ENCODE results near the gene PHACTR3. TPM values are rescaled to one million over a fixed set of nuclear protein-coding genes. Genes with fewer than 3 reads are reported as not detected.

PHACTR3 gene
- total RNA-seq, 1 experiment from 2014 or later: not detected

DNA sequence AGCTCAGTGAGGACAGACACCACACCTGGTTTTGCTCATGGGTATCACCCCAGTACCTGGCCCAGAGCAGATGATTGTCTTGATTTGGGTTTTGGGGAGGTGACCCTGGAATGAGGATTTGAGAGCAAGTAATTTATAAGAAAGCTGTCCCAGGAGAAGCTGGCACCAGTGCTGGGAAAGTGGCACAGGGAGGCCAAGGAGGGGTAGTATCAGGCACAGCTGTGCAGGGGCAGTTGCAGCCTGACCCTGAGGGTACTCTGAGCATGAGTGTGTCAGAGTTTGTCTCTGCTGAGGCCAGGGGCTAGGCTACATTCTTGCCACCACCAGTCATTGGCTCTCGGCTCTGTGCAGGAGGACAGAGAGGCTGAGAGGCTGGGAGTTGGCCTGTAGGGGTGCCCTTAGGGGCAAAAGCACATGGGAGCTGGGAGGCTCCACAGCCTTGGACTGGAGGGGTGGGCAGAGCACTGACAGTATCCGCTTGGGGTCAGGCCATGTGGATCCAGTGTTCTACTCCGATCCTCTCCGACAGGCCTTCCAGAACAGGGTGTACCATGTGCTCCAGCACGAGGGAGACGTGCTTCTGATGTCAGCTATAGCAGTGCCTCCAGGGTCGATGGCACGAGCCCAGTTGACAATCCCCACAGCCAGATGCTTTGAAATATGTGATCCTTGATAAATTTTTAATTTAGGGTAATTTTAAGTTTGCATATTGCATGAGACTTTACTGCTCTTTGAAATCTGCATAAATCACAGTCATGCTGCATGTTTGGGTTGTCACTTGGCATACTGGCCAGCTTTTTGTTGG is 121.3 kb downstream of the PHACTR3 start:
- H3K36me3 ChIP-seq (ENCODE audit: control insufficient read depth in 1 of 2, insufficient read depth in 2 of 2, low read length in 2 of 2): no peaks in the 10 kb centered on the region
- H4K20me1 ChIP-seq (ENCODE audit: insufficient read depth): no peaks in the 10 kb centered on the region
- no peak overlapping the region for H3K9ac ChIP-seq (ENCODE audit: low read length)
- no peak for TF ChIP-seq JUND (IDR thresholded peaks at IDR 0.05)
- TF ChIP-seq, protein P1, sequence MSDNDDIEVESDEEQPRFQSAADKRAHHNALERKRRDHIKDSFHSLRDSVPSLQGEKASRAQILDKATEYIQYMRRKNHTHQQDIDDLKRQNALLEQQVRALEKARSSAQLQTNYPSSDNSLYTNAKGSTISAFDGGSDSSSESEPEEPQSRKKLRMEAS (IDR thresholded peaks at IDR 0.05): no peak
- no peaks in the 10 kb centered on the region for H3K9me2 ChIP-seq (ENCODE audit: insufficient read depth)
- H3K4me2 ChIP-seq (ENCODE audit: low read length): no peak overlapping the region
- ATAC-seq (no peak), DNase-seq (ENCODE audit: low read depth, low spot score) (no peak)
- CTCF ChIA-PET: no interaction called here
- RAD21 ChIA-PET (ENCODE audit: low non-redundant PET in 1 of 2, low total read pairs in 2 of 2, uncharacterized antibody in 2 of 2, unreplicated experiment in 2 of 2): no interaction called here
- no peak overlapping the region for H3K27ac ChIP-seq (ENCODE audit: low read depth, low read length)
- H3K79me2 ChIP-seq (ENCODE audit: insufficient read depth, low read length): no peaks in the 10 kb centered on the region
- no peaks in the 10 kb centered on the region for H3K4me1 ChIP-seq (ENCODE audit: control insufficient read depth in 1 of 2, insufficient read depth in 2 of 2, low read length in 2 of 2)
- H3K4me3 ChIP-seq (replicated peaks in 1 of 2; ENCODE audit: low read depth in 1 of 2, low read length in 2 of 2): no peak overlapping the region
- no TSS peak for BruUV-seq (replicated peaks)
- POLR2A ChIA-PET: no interaction called here
- H3K27me3 ChIP-seq (ENCODE audit: insufficient read depth, low read length): 0 out of 2 replicates have a peak, but pooled peaks cover 6% of the 10 kb centered on the region
- intact Hi-C loops (cut with micrococcal nuclease): no loop called here
- H2AFZ ChIP-seq (ENCODE audit: low read depth, low read length, poor library complexity, severe bottlenecking): no peak overlapping the region
- no peaks in the 10 kb centered on the region for H3K9me3 ChIP-seq (ENCODE audit: control insufficient read depth in 1 of 2, insufficient read depth in 1 of 2, low read depth in 1 of 2, low read length in 2 of 2)

DNA sequence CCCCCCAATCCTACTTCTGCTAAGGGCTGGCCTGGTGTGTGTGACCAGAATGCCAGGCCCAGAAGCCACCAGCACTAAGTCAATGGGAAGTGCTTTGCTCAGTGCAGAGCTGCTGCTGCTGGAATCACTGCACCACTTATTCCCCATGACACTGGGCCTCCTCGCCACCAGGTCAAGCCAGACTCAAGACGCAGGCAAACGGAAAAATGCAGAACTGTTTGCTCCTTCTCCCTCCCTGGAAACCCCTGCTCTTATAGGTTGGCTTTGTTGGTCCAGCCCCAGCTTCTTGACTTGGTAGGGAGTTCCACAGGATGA is 121.9 kb downstream of the PHACTR3 start:
- ATAC-seq (no peak), DNase-seq (ENCODE audit: low read depth, low spot score) (no peak)
- no peak overlapping the region for H3K4me3 ChIP-seq (replicated peaks in 1 of 2; ENCODE audit: low read depth in 1 of 2, low read length in 2 of 2)
- intact Hi-C loops (cut with micrococcal nuclease): no loop called here
- TF ChIP-seq FOSL1 (IDR thresholded peaks at IDR 0.05; ENCODE audit: low read depth) (no peak), EGR1 (IDR thresholded peaks at IDR 0.05; ENCODE audit: low read depth) (no peak), ELF1 (IDR thresholded peaks at IDR 0.05; ENCODE audit: borderline replicate concordance, low read depth) (no peak), ZNF274 (IDR thresholded peaks at IDR 0.05; ENCODE audit: low read depth, low read length) (no peak), SP1 (IDR thresholded peaks at IDR 0.05; ENCODE audit: low read depth) (no peak), CEBPB (IDR thresholded peaks at IDR 0.05; ENCODE audit: low read depth) (no peak), SIN3A (IDR thresholded peaks at IDR 0.05; ENCODE audit: low read depth) (no peak), TCF7L2 (IDR thresholded peaks at IDR 0.05; ENCODE audit: borderline replicate concordance, extremely low read depth, insufficient read depth, insufficient read length) (no peak), POLR2A (IDR thresholded peaks at IDR 0.05; ENCODE audit: borderline replicate concordance, extremely low read depth, insufficient read depth, insufficient read length) (no peak)
- TF ChIP-seq, protein P2, sequence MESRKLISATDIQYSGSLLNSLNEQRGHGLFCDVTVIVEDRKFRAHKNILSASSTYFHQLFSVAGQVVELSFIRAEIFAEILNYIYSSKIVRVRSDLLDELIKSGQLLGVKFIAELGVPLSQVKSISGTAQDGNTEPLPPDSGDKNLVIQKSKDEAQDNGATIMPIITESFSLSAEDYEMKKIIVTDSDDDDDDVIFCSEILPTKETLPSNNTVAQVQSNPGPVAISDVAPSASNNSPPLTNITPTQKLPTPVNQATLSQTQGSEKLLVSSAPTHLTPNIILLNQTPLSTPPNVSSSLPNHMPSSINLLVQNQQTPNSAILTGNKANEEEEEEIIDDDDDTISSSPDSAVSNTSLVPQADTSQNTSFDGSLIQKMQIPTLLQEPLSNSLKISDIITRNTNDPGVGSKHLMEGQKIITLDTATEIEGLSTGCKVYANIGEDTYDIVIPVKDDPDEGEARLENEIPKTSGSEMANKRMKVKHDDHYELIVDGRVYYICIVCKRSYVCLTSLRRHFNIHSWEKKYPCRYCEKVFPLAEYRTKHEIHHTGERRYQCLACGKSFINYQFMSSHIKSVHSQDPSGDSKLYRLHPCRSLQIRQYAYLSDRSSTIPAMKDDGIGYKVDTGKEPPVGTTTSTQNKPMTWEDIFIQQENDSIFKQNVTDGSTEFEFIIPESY (IDR thresholded peaks at IDR 0.05; ENCODE audit: extremely low read depth, insufficient replicate concordance, low read length): no peak
- TF ChIP-seq, protein P3, sequence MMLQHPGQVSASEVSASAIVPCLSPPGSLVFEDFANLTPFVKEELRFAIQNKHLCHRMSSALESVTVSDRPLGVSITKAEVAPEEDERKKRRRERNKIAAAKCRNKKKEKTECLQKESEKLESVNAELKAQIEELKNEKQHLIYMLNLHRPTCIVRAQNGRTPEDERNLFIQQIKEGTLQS (IDR thresholded peaks at IDR 0.05): no peak
- TF ChIP-seq, protein P4, sequence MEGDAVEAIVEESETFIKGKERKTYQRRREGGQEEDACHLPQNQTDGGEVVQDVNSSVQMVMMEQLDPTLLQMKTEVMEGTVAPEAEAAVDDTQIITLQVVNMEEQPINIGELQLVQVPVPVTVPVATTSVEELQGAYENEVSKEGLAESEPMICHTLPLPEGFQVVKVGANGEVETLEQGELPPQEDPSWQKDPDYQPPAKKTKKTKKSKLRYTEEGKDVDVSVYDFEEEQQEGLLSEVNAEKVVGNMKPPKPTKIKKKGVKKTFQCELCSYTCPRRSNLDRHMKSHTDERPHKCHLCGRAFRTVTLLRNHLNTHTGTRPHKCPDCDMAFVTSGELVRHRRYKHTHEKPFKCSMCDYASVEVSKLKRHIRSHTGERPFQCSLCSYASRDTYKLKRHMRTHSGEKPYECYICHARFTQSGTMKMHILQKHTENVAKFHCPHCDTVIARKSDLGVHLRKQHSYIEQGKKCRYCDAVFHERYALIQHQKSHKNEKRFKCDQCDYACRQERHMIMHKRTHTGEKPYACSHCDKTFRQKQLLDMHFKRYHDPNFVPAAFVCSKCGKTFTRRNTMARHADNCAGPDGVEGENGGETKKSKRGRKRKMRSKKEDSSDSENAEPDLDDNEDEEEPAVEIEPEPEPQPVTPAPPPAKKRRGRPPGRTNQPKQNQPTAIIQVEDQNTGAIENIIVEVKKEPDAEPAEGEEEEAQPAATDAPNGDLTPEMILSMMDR (IDR thresholded peaks at IDR 0.05 in 2 of 3, conservative IDR thresholded peaks at IDR 0.05 in 1 of 3; ENCODE audit: borderline replicate concordance in 1 of 3, insufficient read depth in 1 of 3, low read depth in 2 of 3, low read length in 2 of 3): no peak
- H3K79me2 ChIP-seq (ENCODE audit: insufficient read depth, low read length): no peaks in the 10 kb centered on the region
- BruUV-seq (replicated peaks): no TSS peak
- H3K9ac ChIP-seq (ENCODE audit: low read length): no peak overlapping the region
- 0 out of 2 replicates have a peak, but pooled peaks cover 6% of the 10 kb centered on the region for H3K27me3 ChIP-seq (ENCODE audit: insufficient read depth, low read length)
- no peak overlapping the region for H3K27ac ChIP-seq (ENCODE audit: low read depth, low read length)
- no peaks in the 10 kb centered on the region for H4K20me1 ChIP-seq (ENCODE audit: insufficient read depth)
- no peak overlapping the region for H3K4me2 ChIP-seq (ENCODE audit: low read length)
- no peaks in the 10 kb centered on the region for H3K9me3 ChIP-seq (ENCODE audit: control insufficient read depth in 1 of 2, insufficient read depth in 1 of 2, low read depth in 1 of 2, low read length in 2 of 2)
- POLR2A ChIA-PET: no interaction called here
- CTCF ChIA-PET: no interaction called here
- H3K9me2 ChIP-seq (ENCODE audit: insufficient read depth): no peaks in the 10 kb centered on the region
- RAD21 ChIA-PET (ENCODE audit: low non-redundant PET in 1 of 2, low total read pairs in 2 of 2, uncharacterized antibody in 2 of 2, unreplicated experiment in 2 of 2): no interaction called here
- no peak overlapping the region for H2AFZ ChIP-seq (ENCODE audit: low read depth, low read length, poor library complexity, severe bottlenecking)
- H3K36me3 ChIP-seq (ENCODE audit: control insufficient read depth in 1 of 2, insufficient read depth in 2 of 2, low read length in 2 of 2): no peaks in the 10 kb centered on the region
- H3K4me1 ChIP-seq (ENCODE audit: control insufficient read depth in 1 of 2, insufficient read depth in 2 of 2, low read length in 2 of 2): no peaks in the 10 kb centered on the region

Data from HCT116 (cell line).